Mucosa of stomach (tissue), 1 donor: Measurements from ENCODE around the gene SYNGR2.

Experiments used
- H3K27me3 ChIP-seq: one replicate; pipeline ENCODE4 v1.7.0; 2013; ENCODE audit warnings: mild to moderate bottlenecking, low read length; ENCODE audit not compliant: control insufficient read depth, insufficient read depth
- H3K36me3 ChIP-seq: one replicate; pipeline ENCODE4 v1.7.0; 2013; ENCODE audit warnings: low read length; ENCODE audit not compliant: control insufficient read depth, insufficient read depth
- H3K4me1 ChIP-seq: one replicate; pipeline ENCODE4 v1.7.0; 2013; ENCODE audit warnings: mild to moderate bottlenecking, low read length; ENCODE audit not compliant: control insufficient read depth, insufficient read depth
- H3K4me3 ChIP-seq: one replicate; pipeline ENCODE4 v1.7.0; 2013; ENCODE audit warnings: low read length
- H3K9ac ChIP-seq: one replicate; pipeline ENCODE4 v1.7.0; 2013; ENCODE audit warnings: mild to moderate bottlenecking, low read length, moderate library complexity
- H3K9me3 ChIP-seq: one replicate; pipeline ENCODE4 v1.7.0; 2013; ENCODE audit warnings: mild to moderate bottlenecking, low read length, moderate library complexity; ENCODE audit not compliant: control insufficient read depth
- donor health status: Pancreatic carcinoma.

Gene SYNGR2

GRCh38 chr17:78148286-78149016 lies 19.9 kb upstream of the SYNGR2 start:
- Histone ChIP-seq H3K9me3 (no peaks in the 10 kb centered on the region), H3K4me1 (peaks cover 59% of the 10 kb centered on the region), H3K9ac (no peak overlapping the region), H3K4me3 (no peak overlapping the region), H3K36me3 (no peaks in the 10 kb centered on the region), H3K27me3 (no peaks in the 10 kb centered on the region)

- Histone ChIP-seq H3K27me3 (no peaks in the 10 kb centered on the region), H3K9ac (no peak overlapping the region), H3K36me3 (no peaks in the 10 kb centered on the region), H3K9me3 (no peaks in the 10 kb centered on the region), H3K4me3 (no peak overlapping the region), H3K4me1 (peaks cover 28% of the 10 kb centered on the region)
Observed at GRCh38 chr17:78151514-78152008, 16.8 kb upstream of the SYNGR2 start.

GRCh38 chr17:78154903-78155811 lies 13.2 kb upstream of the SYNGR2 start:
- peaks cover 13% of the 10 kb centered on the region for H3K4me1 ChIP-seq
- H3K27me3 ChIP-seq, result no peaks in the 10 kb centered on the region
- no peaks in the 10 kb centered on the region for H3K36me3 ChIP-seq
- H3K4me3 ChIP-seq, result no peak overlapping the region
- no peaks in the 10 kb centered on the region for H3K9me3 ChIP-seq
- no peak overlapping the region for H3K9ac ChIP-seq

GRCh38 chr17:78159575-78160158 lies 8.7 kb upstream of the SYNGR2 start:
- peaks cover 8% of the 10 kb centered on the region for H3K4me1 ChIP-seq
- no peak overlapping the region for H3K4me3 ChIP-seq
- H3K36me3 ChIP-seq, result no peaks in the 10 kb centered on the region

GRCh38 chr17:78163881-78164747 lies 4.3 kb upstream of the SYNGR2 start:
- Histone ChIP-seq H3K9ac (no peak overlapping the region), H3K4me1 (peaks cover 14% of the 10 kb centered on the region), H3K4me3 (no peak overlapping the region), H3K36me3 (no peaks in the 10 kb centered on the region), H3K27me3 (no peaks in the 10 kb centered on the region), H3K9me3 (no peaks in the 10 kb centered on the region)

More at GRCh38 chr17:78159575-78160158, 8.7 kb upstream of the SYNGR2 start:
- no peak overlapping the region for H3K9ac ChIP-seq
- H3K9me3 ChIP-seq, result no peaks in the 10 kb centered on the region
- H3K27me3 ChIP-seq, result no peaks in the 10 kb centered on the region

- Histone ChIP-seq H3K9me3 (no peaks in the 10 kb centered on the region), H3K9ac (no peak overlapping the region), H3K4me3 (no peak overlapping the region), H3K27me3 (no peaks in the 10 kb centered on the region), H3K4me1 (peaks cover 20% of the 10 kb centered on the region), H3K36me3 (no peaks in the 10 kb centered on the region)
Observed at GRCh38 chr17:78164748-78165607, 3.4 kb upstream of the SYNGR2 start.

GRCh38 chr17:78166416-78166815 lies 2.0 kb upstream of the SYNGR2 start:
- Histone ChIP-seq H3K36me3 (peaks cover 9% of the 10 kb centered on the region), H3K9me3 (no peaks in the 10 kb centered on the region), H3K4me3 (no peak overlapping the region), H3K4me1 (peaks cover 32% of the 10 kb centered on the region), H3K27me3 (no peaks in the 10 kb centered on the region), H3K9ac (no peak overlapping the region)

GRCh38 chr17:78168903-78169793 lies 767 bp downstream of the SYNGR2 start:
- Histone ChIP-seq H3K4me1 (peaks cover 57% of the 10 kb centered on the region), H3K27me3 (no peaks in the 10 kb centered on the region)

GRCh38 chr17:78170692-78171590 lies 2.6 kb downstream of the SYNGR2 start:
- Histone ChIP-seq H3K4me3 (no peak overlapping the region), H3K9me3 (no peaks in the 10 kb centered on the region), H3K27me3 (no peaks in the 10 kb centered on the region), H3K36me3 (peaks cover 9% of the 10 kb centered on the region), H3K9ac (peak overlapping the region; percentile 55), H3K4me1 (peaks cover 68% of the 10 kb centered on the region)

More at GRCh38 chr17:78168903-78169793, 767 bp downstream of the SYNGR2 start:
- Histone ChIP-seq H3K36me3 (peaks cover 9% of the 10 kb centered on the region), H3K9me3 (no peaks in the 10 kb centered on the region), H3K4me3 (peak overlapping the region; percentile 69), H3K9ac (peak overlapping the region; percentile 83)
